GM12892 (cell line): ENCODE results near the gene AGMAT.

Experiments used
- POLR2A ChIP-seq: IDR thresholded peaks from 2 replicates; pipeline ENCODE4 v1.6.1; 2011; ENCODE audit warnings: low read depth, low read length, control low read depth
- TAF1 ChIP-seq: IDR thresholded peaks from 2 replicates; pipeline ENCODE4 v1.6.1; 2011; ENCODE audit warnings: low read depth, mild to moderate bottlenecking, control low read depth, low read length, borderline replicate concordance

DNA sequence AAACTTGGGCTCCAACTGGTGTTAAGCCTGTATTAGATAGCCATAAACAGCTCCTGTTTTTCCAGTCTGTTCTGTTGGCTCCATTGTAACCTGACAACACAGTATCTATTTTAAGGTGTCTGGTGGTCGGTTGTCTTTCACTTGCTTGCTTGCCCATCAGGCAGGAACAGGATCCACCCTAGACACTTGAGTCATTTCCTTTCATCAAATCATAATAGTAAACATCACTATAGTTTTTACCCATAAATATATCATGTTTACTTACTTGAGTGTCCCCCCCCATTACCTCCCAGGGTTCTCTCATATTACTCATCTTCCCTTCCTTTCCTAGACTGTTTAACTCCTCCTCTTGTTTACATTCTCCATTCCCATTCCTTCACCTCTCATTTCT, 35.3 kb upstream of the AGMAT start:
- TF ChIP-seq TAF1 (no peak), POLR2A (no peak)
